Smooth muscle cell (in vitro differentiated cells): ENCODE measurements around the gene NOC2L. TPM values are rescaled to one million over a fixed set of nuclear protein-coding genes. Genes with fewer than 3 reads are reported as not detected.

Experiments
- DNase-seq: peaks from one replicate; lab custom pipeline; 2025; ENCODE audit not compliant: unreplicated experiment; lab: John Stamatoyannopoulos, UW
- H2AFZ ChIP-seq: fragments of 200-600 bp; sonication (generic); 2 replicates; pipeline ENCODE4 v1.6.0; 2016; ENCODE audit warnings: antibody characterized with exemption, low read depth, mild to moderate bottlenecking
- H3F3A ChIP-seq: fragments of 200-600 bp; sonication (generic); 2 replicates; pipeline ENCODE4 v1.6.0; 2017; ENCODE audit warnings: antibody characterized with exemption, low read depth
- H3K27ac ChIP-seq: fragments of 200-600 bp; sonication (generic); 2 replicates; pipeline ENCODE4 v1.5.1; 2016; ENCODE audit warnings: low read depth, mild to moderate bottlenecking
- H3K27me3 ChIP-seq: fragments of 200-600 bp; sonication (generic); 2 replicates; pipeline ENCODE4 v1.6.1; 2016; ENCODE audit warnings: low read depth, mild to moderate bottlenecking
- H3K36me3 ChIP-seq: fragments of 200-600 bp; sonication (generic); 2 replicates; pipeline ENCODE4 v1.5.1; 2016; ENCODE audit warnings: low read depth
- H3K4me1 ChIP-seq: fragments of 200-600 bp; sonication (generic); 2 replicates; pipeline ENCODE4 v1.5.1; 2016; ENCODE audit warnings: low read depth
- H3K4me2 ChIP-seq: fragments of 200-600 bp; sonication (generic); 2 replicates; pipeline ENCODE4 v1.6.0; 2016; ENCODE audit warnings: mild to moderate bottlenecking
- H3K4me3 ChIP-seq: fragments of 200-600 bp; sonication (generic); 2 replicates; pipeline ENCODE4 v1.5.1; 2016; ENCODE audit warnings: mild to moderate bottlenecking
- H3K79me2 ChIP-seq: fragments of 200-600 bp; sonication (generic); 2 replicates; pipeline ENCODE4 v1.6.0; 2016; ENCODE audit warnings: low read depth, mild to moderate bottlenecking
- H3K9ac ChIP-seq: fragments of 200-600 bp; sonication (generic); 2 replicates; pipeline ENCODE4 v1.6.0; 2016; ENCODE audit warnings: low read depth
- H3K9me3 ChIP-seq: fragments of 200-600 bp; sonication (generic); replicated peaks from 2 replicates; pipeline ENCODE4 v1.5.1; 2016; ENCODE audit warnings: low read depth
- H4K20me1 ChIP-seq: fragments of 200-600 bp; sonication (generic); 2 replicates; pipeline ENCODE4 v1.6.0; 2016; ENCODE audit warnings: low read depth
- WGBS: methylation state at CpG from one replicate; pipeline ENCODE4 v1.1.7; 2016; ENCODE audit warnings: low lambda C conversion rate; 5-methylcytosine and 5-hydroxymethylcytosine counted together
- polyA plus RNA-seq: library from polyadenylated mRNA; unstranded; fragments of >200 nt; fragmentation: Nextera tagmentation; extraction: Ambion mirVana; gene quantifications from 2 replicates; pipeline ENCODE4 v1.2.1, GENCODE V29; 2016
- total RNA-seq: library from RNA; depleted of rRNA; stranded (reverse); fragments of >200 nt; gene quantifications from 2 replicates; pipeline ENCODE4 v1.2.3, GENCODE V29; 2014
- TF ChIP-seq, protein P1 (sequence below): fragments of 200-600 bp; sonication (generic); IDR thresholded peaks from 2 replicates; pipeline ENCODE4 v1.5.1; 2017; ENCODE audit warnings: borderline replicate concordance, mild to moderate bottlenecking, antibody characterized with exemption; ENCODE audit not compliant: insufficient read depth, poor library complexity, severe bottlenecking

NOC2L gene
- total and polyA plus RNA-seq, 2 experiments from 2014 or later, result 38.9 to 64.0 TPM

GRCh38 chr1:908661-909060 is 50.4 kb downstream of the NOC2L start:
- DNase-seq, result no peak
- no peak overlapping the region for H2AFZ ChIP-seq
- H3K4me3 ChIP-seq, result no peak overlapping the region
- TF ChIP-seq, protein P1, sequence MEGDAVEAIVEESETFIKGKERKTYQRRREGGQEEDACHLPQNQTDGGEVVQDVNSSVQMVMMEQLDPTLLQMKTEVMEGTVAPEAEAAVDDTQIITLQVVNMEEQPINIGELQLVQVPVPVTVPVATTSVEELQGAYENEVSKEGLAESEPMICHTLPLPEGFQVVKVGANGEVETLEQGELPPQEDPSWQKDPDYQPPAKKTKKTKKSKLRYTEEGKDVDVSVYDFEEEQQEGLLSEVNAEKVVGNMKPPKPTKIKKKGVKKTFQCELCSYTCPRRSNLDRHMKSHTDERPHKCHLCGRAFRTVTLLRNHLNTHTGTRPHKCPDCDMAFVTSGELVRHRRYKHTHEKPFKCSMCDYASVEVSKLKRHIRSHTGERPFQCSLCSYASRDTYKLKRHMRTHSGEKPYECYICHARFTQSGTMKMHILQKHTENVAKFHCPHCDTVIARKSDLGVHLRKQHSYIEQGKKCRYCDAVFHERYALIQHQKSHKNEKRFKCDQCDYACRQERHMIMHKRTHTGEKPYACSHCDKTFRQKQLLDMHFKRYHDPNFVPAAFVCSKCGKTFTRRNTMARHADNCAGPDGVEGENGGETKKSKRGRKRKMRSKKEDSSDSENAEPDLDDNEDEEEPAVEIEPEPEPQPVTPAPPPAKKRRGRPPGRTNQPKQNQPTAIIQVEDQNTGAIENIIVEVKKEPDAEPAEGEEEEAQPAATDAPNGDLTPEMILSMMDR, result no peak
- H4K20me1 ChIP-seq, result no peaks in the 10 kb centered on the region
- H3K9me3 ChIP-seq, result no peaks in the 10 kb centered on the region
- peaks cover 8% of the 10 kb centered on the region for H3F3A ChIP-seq
- H3K9ac ChIP-seq, result no peak overlapping the region
- no peaks in the 10 kb centered on the region for H3K36me3 ChIP-seq
- no peaks in the 10 kb centered on the region for H3K27me3 ChIP-seq
- H3K4me2 ChIP-seq, result no peak overlapping the region
- H3K4me1 ChIP-seq, result no peaks in the 10 kb centered on the region
- no peaks in the 10 kb centered on the region for H3K79me2 ChIP-seq
- no CpG with 5 or more reads among the region's 16 CpGs for WGBS
- no peak overlapping the region for H3K27ac ChIP-seq

DNA sequence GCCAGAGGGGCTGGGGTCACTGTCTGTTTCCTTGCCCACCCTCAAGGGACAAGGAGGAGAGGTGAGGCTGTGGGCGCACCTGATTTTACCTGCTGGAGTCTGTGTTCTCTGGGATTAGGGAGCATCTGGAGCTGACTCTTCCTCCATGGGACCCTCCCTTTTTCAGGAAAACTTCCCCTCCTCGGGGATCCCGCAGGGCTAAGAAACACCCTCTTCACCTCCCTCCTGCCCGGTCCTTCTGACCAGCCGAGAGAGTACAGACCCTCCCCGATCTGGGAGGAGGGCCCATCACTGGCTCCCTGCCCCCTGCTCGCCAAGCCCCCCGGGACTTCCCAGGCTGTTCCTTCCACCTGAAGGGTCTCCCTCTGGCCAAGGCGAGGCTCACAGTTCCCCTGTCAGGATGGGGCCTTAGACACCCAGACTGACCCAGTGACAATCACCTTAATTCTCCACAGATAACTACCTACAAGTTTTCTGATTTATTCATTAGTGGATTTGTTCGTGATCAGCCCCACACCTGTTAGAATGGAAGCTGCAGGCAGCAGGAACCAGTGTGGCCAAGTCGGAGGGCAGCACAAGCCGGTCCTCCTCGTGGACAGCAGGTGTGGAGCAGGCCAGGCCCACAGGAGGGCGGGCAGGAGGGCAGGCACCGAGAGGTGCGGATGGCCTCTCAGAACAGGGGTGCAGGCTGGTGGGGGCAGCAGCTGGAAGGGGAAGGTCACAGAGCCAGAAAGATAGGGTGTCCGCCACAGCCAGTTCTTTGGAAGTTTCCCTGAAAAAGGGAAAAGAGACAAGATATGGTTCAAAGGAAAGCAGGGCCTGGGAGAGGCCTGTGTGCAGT is 51.2 kb downstream of the NOC2L start:
- TF ChIP-seq, protein P1, result no peak
- no peak overlapping the region for H2AFZ ChIP-seq
- DNase-seq, result no peak
- no peaks in the 10 kb centered on the region for H3K36me3 ChIP-seq
- no peaks in the 10 kb centered on the region for H3K79me2 ChIP-seq
- no peak overlapping the region for H3K4me3 ChIP-seq
- H3K9me3 ChIP-seq, result no peaks in the 10 kb centered on the region
- H3K4me2 ChIP-seq, result no peak overlapping the region
- H3K27ac ChIP-seq, result no peak overlapping the region
- H3K4me1 ChIP-seq, result no peaks in the 10 kb centered on the region
- 88% methylated on average over 17 of the region's 17 CpGs for WGBS
- no peak overlapping the region for H3K9ac ChIP-seq
- H3K27me3 ChIP-seq, result no peaks in the 10 kb centered on the region
- peaks cover 8% of the 10 kb centered on the region for H3F3A ChIP-seq
- H4K20me1 ChIP-seq, result no peaks in the 10 kb centered on the region

DNA sequence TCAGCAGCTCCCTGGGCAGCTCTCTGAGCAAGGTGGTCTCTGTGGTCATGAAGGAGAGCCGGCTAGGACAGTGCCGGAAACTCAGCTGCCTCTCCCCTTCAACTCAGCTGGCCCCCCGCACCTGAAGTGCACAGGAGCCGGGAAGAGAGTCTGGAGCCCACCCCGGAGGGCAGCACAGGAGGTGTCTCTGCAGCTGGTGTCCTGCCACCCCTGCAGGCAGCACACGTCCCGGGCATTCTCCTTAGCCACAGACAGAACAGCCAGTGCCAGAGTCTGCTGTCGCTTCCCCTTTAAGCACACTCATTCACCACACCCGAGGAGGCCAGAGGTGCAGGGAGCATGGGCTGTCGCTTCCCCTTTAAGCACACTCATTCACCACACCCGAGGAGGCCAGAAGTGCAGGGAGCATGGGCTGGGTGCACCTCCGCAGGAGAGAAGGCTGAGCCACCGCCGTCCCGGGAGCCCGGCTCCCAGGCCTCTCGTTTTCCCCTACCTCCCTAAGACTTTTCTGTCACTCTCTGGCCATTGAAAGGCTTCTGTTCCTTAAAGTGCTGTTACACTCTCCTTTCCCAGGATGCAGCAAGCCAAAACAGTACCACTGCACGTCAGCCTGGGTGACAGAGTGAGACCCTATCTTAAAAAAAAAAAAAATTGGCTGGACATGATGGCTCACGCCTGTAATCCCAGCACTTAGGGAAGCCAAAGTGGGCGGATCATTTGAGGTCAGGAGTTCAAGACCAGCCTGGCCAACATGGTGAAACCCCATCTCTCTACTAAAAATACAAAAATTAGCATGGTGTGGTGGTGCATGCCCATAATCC is 52.2 kb downstream of the NOC2L start:
- 72% methylated on average over 20 of the region's 20 CpGs for WGBS
- H3K4me2 ChIP-seq, result no peak overlapping the region

More for the DNA sequence above, 52.2 kb downstream of the NOC2L start:
- Histone ChIP-seq H3F3A (peaks cover 8% of the 10 kb centered on the region), H3K27ac (no peak overlapping the region), H3K9me3 (no peaks in the 10 kb centered on the region), H3K27me3 (no peaks in the 10 kb centered on the region), H3K79me2 (no peaks in the 10 kb centered on the region), H2AFZ (no peak overlapping the region), H3K36me3 (no peaks in the 10 kb centered on the region), H3K4me3 (no peak overlapping the region), H4K20me1 (no peaks in the 10 kb centered on the region), H3K9ac (no peak overlapping the region), H3K4me1 (no peaks in the 10 kb centered on the region)
- DNase-seq, result no peak
- TF ChIP-seq, protein P1, result no peak
